ENCODE results near the gene ADGRV1. TPM values are rescaled to one million over a fixed set of nuclear protein-coding genes. Genes with fewer than 3 reads are reported as not detected.

Gene ADGRV1
- total and polyA plus RNA-seq, 9 of the 15 experiments (the other 6 are each of a cell fraction or from before 2014, with no cell fraction given) = 21.7 to 156 (median 58.2) TPM

GRCh38 chr5:90657030-90657429 lies 98.4 kb downstream of the ADGRV1 start:
- CTCF ChIA-PET (ENCODE audit: low intra/inter-chr PET ratio) = no interaction called here
- no peaks in the 10 kb centered on the region for H3K9me3 ChIP-seq (replicated peaks; ENCODE audit: control insufficient read depth, insufficient read depth, low read depth, low read length)
- intact Hi-C loops (cut with micrococcal nuclease) = no loop called here
- no peak for FAIRE-seq
- H3K4me1 ChIP-seq (replicated peaks in 1 of 2; ENCODE audit: control insufficient read depth in 2 of 2, insufficient read depth in 2 of 2, low read length in 2 of 2) = peaks cover 6 to 36% of the 10 kb centered on the region in 2 experiments; a peak in 4 of 5 replicates
- no peak overlapping the region for H3K4me2 ChIP-seq (ENCODE audit: insufficient read depth, low read length)
- peaks cover 97% of the 10 kb centered on the region for H3K79me2 ChIP-seq (ENCODE audit: control insufficient read depth, insufficient read depth, low read length)
- H3K27me3 ChIP-seq (ENCODE audit: control insufficient read depth in 2 of 2, insufficient read depth in 2 of 2, low read length in 2 of 2) = no peaks in the 10 kb centered on the region
- POLR2A ChIA-PET = interaction anchor here (3.2 kb wide), 1 partner anchor 16 kb away, joined by 12 read pairs; no protein-coding TSS in a partner anchor
- 46% methylated on average over 4 of the region's 4 CpGs for WGBS (ENCODE audit: insufficient coverage, low coverage, missing lambda C conversion rate)
- no peak for DNase-seq (ENCODE audit: extremely low read depth in 1 of 4, low spot score in 3 of 4)
- in situ Hi-C loops (cut with MboI) = no loop called here
- no peak overlapping the region; a peak in 1 of 4 replicates for H3K9ac ChIP-seq (ENCODE audit: insufficient read depth in 1 of 2, low read depth in 2 of 2, low read length in 2 of 2)
- no TSS peak for BruUV-seq (replicated peaks)
- peak; percentile 4; the same call in 1 of the 3 replicates for ATAC-seq
- H3K9me1 ChIP-seq (ENCODE audit: control insufficient read depth, insufficient read depth, low read length) = no peaks in the 10 kb centered on the region
- peaks cover 58% of the 10 kb centered on the region for H3K36me3 ChIP-seq (ENCODE audit: control insufficient read depth, insufficient read depth, low read length)
- H4K20me1 ChIP-seq (replicated peaks; ENCODE audit: control insufficient read depth, insufficient read depth, low read length) = no peaks in the 10 kb centered on the region
- TF ChIP-seq KDM1A (IDR thresholded peaks at IDR 0.05) (peak in 1 of 2 experiments; percentile 50; a peak in 2 of 4 replicates), ZNF175 (CRISPR knock-in tag; IDR thresholded peaks at IDR 0.05; ENCODE audit: low read depth) (no peak), RBM25 (IDR thresholded peaks at IDR 0.05; ENCODE audit: low read depth, low read length, severe bottlenecking) (peak; percentile 54), PHF20 (IDR thresholded peaks at IDR 0.05; ENCODE audit: partially characterized antibody) (peak; percentile 31), CREB1 (IDR thresholded peaks at IDR 0.05) (no peak), CREB1 (CRISPR knock-in tag; IDR thresholded peaks at IDR 0.05) (no peak), ARID1B (IDR thresholded peaks at IDR 0.05) (no peak), DMBX1 (CRISPR knock-in tag; IDR thresholded peaks at IDR 0.05; ENCODE audit: borderline replicate concordance) (peak; percentile 62; the same call in 1 of the 2 replicates), ZNF121 (CRISPR knock-in tag; conservative IDR thresholded peaks at IDR 0.05) (peak; percentile 94), BCOR (IDR thresholded peaks at IDR 0.05) (peak; percentile 64; the same call in 1 of the 2 replicates)
- H3K27ac ChIP-seq (ENCODE audit: extremely low read depth, low read depth, low read length) = peak overlapping the region; percentile 84
- no peak overlapping the region for H2AFZ ChIP-seq (ENCODE audit: low read depth, low read length)
- no peak overlapping the region for H3K4me3 ChIP-seq

Data from K562 (cell line).